ENCODE data around the gene DIP2B. TPM values are rescaled to one million over a fixed set of nuclear protein-coding genes. Genes with fewer than 3 reads are reported as not detected.

DIP2B gene
- polyA plus RNA-seq, 3 donors, result 3.5 to 12.3 (median 6.5) TPM

DNA sequence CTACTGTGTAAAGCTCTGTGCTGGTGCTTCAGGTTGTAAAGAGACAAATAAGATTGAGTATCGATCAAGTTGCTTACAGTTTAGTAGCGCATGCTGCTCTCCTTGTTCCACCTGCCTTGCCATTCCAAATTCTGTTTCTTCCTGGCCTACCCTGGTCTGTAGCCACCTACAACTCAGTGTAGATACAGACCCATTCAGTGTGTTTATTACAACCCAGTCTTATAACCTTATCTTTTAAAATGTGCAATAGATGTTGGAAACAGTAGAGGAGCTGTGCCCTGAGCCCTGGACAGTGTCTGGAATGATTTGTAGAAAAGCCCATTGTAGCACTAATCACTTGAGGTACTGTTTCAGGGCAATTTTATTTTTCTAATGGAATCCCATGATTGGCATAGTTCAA, 68.5 kb downstream of the DIP2B start:
- intact Hi-C loops (cut with micrococcal nuclease), result loop anchor here (2.0 to 10.0 kb wide), 4 partner anchors 41 to 68 kb away; partner anchors contain the start of gene DIP2B (in 1 of the 2)
- peak overlapping the region in 5 of 7 donors; percentile 15 to 90 (median 59) for H3K27ac Mint-ChIP-seq
- 100% methylated on average over 1 of the region's 2 CpGs for WGBS (ENCODE audit: insufficient coverage)

GRCh38 chr12:50574601-50575348, 70.0 kb downstream of the DIP2B start:
- Mint-ChIP-seq H3K27ac (peak overlapping the region in 1 of 7 donors; percentile 43), H3K4me3 (no peak overlapping the region), H3K36me3 (peaks cover 0 to 6% of the 10 kb centered on the region in 2 donors), H3K9me3 (no peaks in the 10 kb centered on the region), H3K4me1 (peaks cover 56% of the 10 kb centered on the region), H3K27me3 (ENCODE audit: low read depth in 3 of 3) (peaks cover 0 to 1% (median 0%) of the 10 kb centered on the region in 3 donors)
- intact Hi-C loops (cut with micrococcal nuclease), result loop anchor here (5.0 to 10.0 kb wide), 3 partner anchors 42 to 50 kb away; no protein-coding TSS in a partner anchor
- Histone ChIP-seq H3K36me3 (replicated peaks in 1 of 2; ENCODE audit: control insufficient read depth in 1 of 2, insufficient read depth in 2 of 2, low read length in 2 of 2) (no peaks in the 10 kb centered on the region), H3K27ac (ENCODE audit: low read depth in 1 of 2, low read length in 2 of 2) (peak overlapping the region in 1 of 2 donors; percentile 15), H3K4me1 (ENCODE audit: control insufficient read depth in 1 of 2, insufficient read depth in 2 of 2, low read length in 2 of 2) (peaks cover 43 to 62% of the 10 kb centered on the region in 2 donors), H4K20me1 (ENCODE audit: insufficient read depth, low read length) (peaks cover 80% of the 10 kb centered on the region), H3K9ac (ENCODE audit: insufficient read depth, low read length, poor library complexity, severe bottlenecking) (no peak overlapping the region), H3K4me2 (replicated peaks; ENCODE audit: extremely low read depth, low read length, poor library complexity, severe bottlenecking) (no peak overlapping the region), H3K4me3 (replicated peaks in 1 of 3; ENCODE audit: low read depth in 2 of 3, low read length in 3 of 3) (no peak overlapping the region), H2AFZ (ENCODE audit: insufficient read depth, low read depth, low read length, poor library complexity, severe bottlenecking) (no peak overlapping the region), H3K79me2 (ENCODE audit: insufficient read depth, low read length) (peaks cover 91% of the 10 kb centered on the region), H3K9me3 (replicated peaks in 1 of 2; ENCODE audit: control insufficient read depth in 1 of 2, insufficient read depth in 1 of 2, low read length in 2 of 2) (no peaks in the 10 kb centered on the region), H3K27me3 (ENCODE audit: control insufficient read depth in 2 of 2, insufficient read depth in 2 of 2, low read length in 2 of 2) (no peaks in the 10 kb centered on the region)
- WGBS (ENCODE audit: insufficient coverage), result 61% methylated on average over 3 of the region's 5 CpGs
- TF ChIP-seq, protein P1, sequence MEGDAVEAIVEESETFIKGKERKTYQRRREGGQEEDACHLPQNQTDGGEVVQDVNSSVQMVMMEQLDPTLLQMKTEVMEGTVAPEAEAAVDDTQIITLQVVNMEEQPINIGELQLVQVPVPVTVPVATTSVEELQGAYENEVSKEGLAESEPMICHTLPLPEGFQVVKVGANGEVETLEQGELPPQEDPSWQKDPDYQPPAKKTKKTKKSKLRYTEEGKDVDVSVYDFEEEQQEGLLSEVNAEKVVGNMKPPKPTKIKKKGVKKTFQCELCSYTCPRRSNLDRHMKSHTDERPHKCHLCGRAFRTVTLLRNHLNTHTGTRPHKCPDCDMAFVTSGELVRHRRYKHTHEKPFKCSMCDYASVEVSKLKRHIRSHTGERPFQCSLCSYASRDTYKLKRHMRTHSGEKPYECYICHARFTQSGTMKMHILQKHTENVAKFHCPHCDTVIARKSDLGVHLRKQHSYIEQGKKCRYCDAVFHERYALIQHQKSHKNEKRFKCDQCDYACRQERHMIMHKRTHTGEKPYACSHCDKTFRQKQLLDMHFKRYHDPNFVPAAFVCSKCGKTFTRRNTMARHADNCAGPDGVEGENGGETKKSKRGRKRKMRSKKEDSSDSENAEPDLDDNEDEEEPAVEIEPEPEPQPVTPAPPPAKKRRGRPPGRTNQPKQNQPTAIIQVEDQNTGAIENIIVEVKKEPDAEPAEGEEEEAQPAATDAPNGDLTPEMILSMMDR (IDR thresholded peaks at IDR 0.05), result no peak
- DNase-seq, result no peak

More for the DNA sequence above, 68.5 kb downstream of the DIP2B start:
- peaks cover 0 to 6% of the 10 kb centered on the region in 2 donors for H3K36me3 Mint-ChIP-seq
- Histone ChIP-seq H3K4me2 (replicated peaks; ENCODE audit: extremely low read depth, low read length, poor library complexity, severe bottlenecking) (peak overlapping the region; percentile 45), H3K27ac (ENCODE audit: low read depth in 1 of 2, low read length in 2 of 2) (peak overlapping the region in 1 of 2 donors; percentile 56), H3K4me1 (ENCODE audit: control insufficient read depth in 1 of 2, insufficient read depth in 2 of 2, low read length in 2 of 2) (peaks cover 49 to 73% of the 10 kb centered on the region in 2 donors), H3K79me2 (ENCODE audit: insufficient read depth, low read length) (peaks cover 93% of the 10 kb centered on the region), H3K9ac (ENCODE audit: insufficient read depth, low read length, poor library complexity, severe bottlenecking) (no peak overlapping the region), H3K9me3 (replicated peaks in 1 of 2; ENCODE audit: control insufficient read depth in 1 of 2, insufficient read depth in 1 of 2, low read length in 2 of 2) (no peaks in the 10 kb centered on the region), H4K20me1 (ENCODE audit: insufficient read depth, low read length) (peaks cover 84% of the 10 kb centered on the region), H3K27me3 (ENCODE audit: control insufficient read depth in 2 of 2, insufficient read depth in 2 of 2, low read length in 2 of 2) (no peaks in the 10 kb centered on the region), H3K36me3 (replicated peaks in 1 of 2; ENCODE audit: control insufficient read depth in 1 of 2, insufficient read depth in 2 of 2, low read length in 2 of 2) (no peaks in the 10 kb centered on the region), H3K4me3 (replicated peaks in 1 of 3; ENCODE audit: low read depth in 2 of 3, low read length in 3 of 3) (no peak overlapping the region), H2AFZ (ENCODE audit: insufficient read depth, low read depth, low read length, poor library complexity, severe bottlenecking) (no peak overlapping the region)
- TF ChIP-seq, protein P1 (IDR thresholded peaks at IDR 0.05), result no peak
- peaks cover 62% of the 10 kb centered on the region for H3K4me1 Mint-ChIP-seq
- H3K9me3 Mint-ChIP-seq, result no peaks in the 10 kb centered on the region
- DNase-seq, result no peak
- no peak overlapping the region for H3K4me3 Mint-ChIP-seq
- H3K27me3 Mint-ChIP-seq (ENCODE audit: low read depth in 3 of 3), result no peaks in the 10 kb centered on the region

Data from CD14-positive monocyte (primary cell).